Spleen (tissue), 7 donors: ENCODE results near the gene TMCO4.

Experiments used
- CTCF ChIP-seq, 11 experiments: fragments of 200-600 bp in 7 of 11; fragments of 450-650 bp in 4 of 11; sonication (generic) in 4 of 11; IDR thresholded peaks in 8 of 11; conservative IDR thresholded peaks in 3 of 11; 1 replicate in 7 of 11; 2 replicates in 4 of 11; pipeline versions ENCODE4 v1.4.0 to v1.8.0; 2016 to 2021; ENCODE audit warnings: antibody characterized with exemption in 11 of 11, inconsistent platforms in 4 of 11, mild to moderate bottlenecking in 1 of 11
- POLR2A ChIP-seq, 3 donors: fragments of 450-650 bp; IDR thresholded peaks; one replicate each; pipeline ENCODE4 v1.5.1; 2017; ENCODE audit warnings: antibody characterized with exemption in 3 of 3, mild to moderate bottlenecking in 1 of 3
- donor health status: DM: no; HTN: no; CAD: no; lungs with moderate emphysema.
- donor health status: DM: no; HTN: no; CAD: no.
- donor health status: DM: no; HTN: no; CAD: no.

- TF ChIP-seq CTCF (IDR thresholded peaks at IDR 0.05 in 8 of 11, conservative IDR thresholded peaks at IDR 0.05 in 3 of 11) (no peak), POLR2A (IDR thresholded peaks at IDR 0.05) (no peak)
Measured at GRCh38 chr1:19797827-19798226, 1.9 kb downstream of the TMCO4 start.
